Peyer's patch (tissue), 4 donors: ENCODE measurements around the gene ITGB8. TPM values are rescaled to one million over a fixed set of nuclear protein-coding genes. Genes with fewer than 3 reads are reported as not detected.

Source experiments
- DNase-seq, 3 donors: peaks; one replicate each; pipeline ENCODE4 v3.0.0-alpha.2; 2017 to 2019
- H3K27ac ChIP-seq, 4 donors: fragments of 200-600 bp; sonication (generic); one replicate each; pipeline ENCODE4 v1.5.1; 2016 to 2019
- H3K27me3 ChIP-seq, 2 donors: fragments of 200-600 bp; sonication (generic); one replicate each; pipeline ENCODE4 v1.5.1; 2019
- H3K36me3 ChIP-seq, 3 donors: fragments of 200-600 bp; sonication (generic); one replicate each; pipeline ENCODE4 v1.5.1; 2016 to 2019
- H3K4me1 ChIP-seq, 4 donors: fragments of 200-600 bp; sonication (generic); one replicate each; pipeline ENCODE4 v1.5.1; 2016 to 2019
- H3K4me3 ChIP-seq, 4 donors: fragments of 200-600 bp; sonication (generic); 1 replicate in 3 of 4; 2 replicates in 1 of 4; pipeline ENCODE4 v1.5.1; 2016 to 2019; ENCODE audit warnings: mild to moderate bottlenecking in 1 of 4
- H3K9me3 ChIP-seq, 4 donors: fragments of 200-600 bp; sonication (generic); one replicate each; pipeline ENCODE4 v1.5.1; 2016 to 2019; ENCODE audit warnings: mild to moderate bottlenecking in 1 of 4
- POLR2A ChIP-seq, 2 donors: fragments of 450-650 bp; IDR thresholded peaks; one replicate each; pipeline ENCODE4 v1.5.1; 2017; ENCODE audit warnings: antibody characterized with exemption in 2 of 2, mild to moderate bottlenecking in 2 of 2, moderate library complexity in 2 of 2
- small RNA-seq, 2 donors: library from RNA; depleted of rRNA; stranded (forward); fragments of <200 nt; gene quantifications; one replicate each; pipeline ENCODE3, GENCODE V24; 2016
- total RNA-seq, 4 donors: library from RNA; depleted of rRNA; stranded (reverse); fragments of >200 nt; gene quantifications; one replicate each; pipeline ENCODE4 v1.1.0, GENCODE V29; 2016
- TF ChIP-seq, protein P1 (sequence below), 6 experiments: fragments of 450-650 bp in 4 of 6; fragments of 200-600 bp in 2 of 6; sonication (generic) in 1 of 6; IDR thresholded peaks; one replicate each; pipeline ENCODE4 v1.5.1; 2017 to 2019; ENCODE audit warnings: antibody characterized with exemption in 6 of 6, mild to moderate bottlenecking in 3 of 6, moderate library complexity in 1 of 6

The ITGB8 gene
- total RNA-seq, 4 donors from 2014 or later: 20.6 to 45.8 (median 32.7) TPM

DNA sequence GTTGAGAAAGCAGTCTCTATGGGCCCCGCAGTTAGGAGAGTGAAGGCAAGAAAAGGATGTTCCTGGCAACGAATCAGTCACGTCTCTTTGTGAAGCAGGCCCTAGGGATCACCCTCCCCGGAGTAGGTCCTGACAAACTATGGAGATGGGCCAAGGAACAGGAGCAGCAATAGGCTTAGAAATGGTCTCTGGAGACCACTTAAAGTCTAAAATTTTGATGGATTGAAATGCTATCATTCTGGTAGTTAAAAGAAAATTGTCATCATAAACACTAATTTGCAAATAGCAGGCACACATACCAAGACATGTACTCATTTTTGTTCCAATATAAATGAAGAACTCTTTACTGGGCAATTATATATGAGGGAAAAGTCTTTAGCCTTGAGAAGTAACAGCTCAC lies 123.5 kb downstream of the ITGB8 start:
- TF ChIP-seq POLR2A (IDR thresholded peaks at IDR 0.05): no peak
- TF ChIP-seq, protein P1, sequence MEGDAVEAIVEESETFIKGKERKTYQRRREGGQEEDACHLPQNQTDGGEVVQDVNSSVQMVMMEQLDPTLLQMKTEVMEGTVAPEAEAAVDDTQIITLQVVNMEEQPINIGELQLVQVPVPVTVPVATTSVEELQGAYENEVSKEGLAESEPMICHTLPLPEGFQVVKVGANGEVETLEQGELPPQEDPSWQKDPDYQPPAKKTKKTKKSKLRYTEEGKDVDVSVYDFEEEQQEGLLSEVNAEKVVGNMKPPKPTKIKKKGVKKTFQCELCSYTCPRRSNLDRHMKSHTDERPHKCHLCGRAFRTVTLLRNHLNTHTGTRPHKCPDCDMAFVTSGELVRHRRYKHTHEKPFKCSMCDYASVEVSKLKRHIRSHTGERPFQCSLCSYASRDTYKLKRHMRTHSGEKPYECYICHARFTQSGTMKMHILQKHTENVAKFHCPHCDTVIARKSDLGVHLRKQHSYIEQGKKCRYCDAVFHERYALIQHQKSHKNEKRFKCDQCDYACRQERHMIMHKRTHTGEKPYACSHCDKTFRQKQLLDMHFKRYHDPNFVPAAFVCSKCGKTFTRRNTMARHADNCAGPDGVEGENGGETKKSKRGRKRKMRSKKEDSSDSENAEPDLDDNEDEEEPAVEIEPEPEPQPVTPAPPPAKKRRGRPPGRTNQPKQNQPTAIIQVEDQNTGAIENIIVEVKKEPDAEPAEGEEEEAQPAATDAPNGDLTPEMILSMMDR (IDR thresholded peaks at IDR 0.05): no peak
- H3K27me3 ChIP-seq: no peaks in the 10 kb centered on the region
- no peak overlapping the region for H3K27ac ChIP-seq

DNA sequence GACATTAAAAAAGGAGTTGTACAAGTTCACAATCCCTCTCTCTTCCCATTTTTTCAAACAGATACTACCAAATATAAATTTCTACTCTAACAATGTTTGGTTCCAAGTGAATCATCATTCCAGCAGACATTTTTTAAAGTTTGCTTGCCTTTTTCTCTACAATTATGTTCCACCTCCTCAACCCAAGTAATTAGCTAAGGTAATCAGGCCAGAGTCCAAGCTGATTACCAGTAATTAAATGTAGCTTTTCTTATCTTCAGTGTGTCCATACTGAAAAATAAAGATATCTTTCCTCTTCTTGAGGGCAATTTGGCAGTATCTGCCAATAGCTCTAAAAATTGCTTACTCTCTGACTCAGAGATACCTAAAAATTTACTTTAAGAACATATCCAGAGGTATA lies 126.0 kb downstream of the ITGB8 start:
- H3K27me3 ChIP-seq: no peaks in the 10 kb centered on the region
- H3K27ac ChIP-seq: no peak overlapping the region
- no peak for TF ChIP-seq POLR2A (IDR thresholded peaks at IDR 0.05)
- TF ChIP-seq, protein P1 (IDR thresholded peaks at IDR 0.05): no peak
- H3K36me3 ChIP-seq: no peaks in the 10 kb centered on the region
- H3K4me3 ChIP-seq: no peak overlapping the region
- no peaks in the 10 kb centered on the region for H3K9me3 ChIP-seq
- DNase-seq: no peak
- no peaks in the 10 kb centered on the region for H3K4me1 ChIP-seq

More for the DNA sequence above, 123.5 kb downstream of the ITGB8 start:
- Histone ChIP-seq H3K36me3 (no peaks in the 10 kb centered on the region), H3K4me3 (no peak overlapping the region), H3K9me3 (no peaks in the 10 kb centered on the region), H3K4me1 (no peaks in the 10 kb centered on the region)
- no peak for DNase-seq

DNA sequence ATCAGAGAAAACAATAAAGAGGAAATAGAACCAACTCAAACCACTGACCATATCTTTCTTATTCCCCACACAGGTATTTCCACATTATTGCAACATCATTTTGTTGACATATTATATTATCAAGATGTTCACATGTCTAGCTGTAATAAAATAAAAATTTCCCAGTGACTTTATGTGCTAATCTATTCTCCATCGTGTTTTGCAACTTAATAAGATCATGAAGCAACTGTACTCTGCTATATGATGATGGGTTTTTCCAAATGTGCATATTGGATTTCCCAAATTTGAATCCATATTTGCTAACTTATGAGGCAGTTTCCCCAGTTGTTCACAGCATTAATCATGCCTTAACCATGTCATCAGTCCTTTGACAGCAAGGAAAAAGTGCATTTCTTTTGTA lies 127.8 kb downstream of the ITGB8 start:
- Histone ChIP-seq H3K27me3 (no peaks in the 10 kb centered on the region), H3K36me3 (no peaks in the 10 kb centered on the region), H3K4me1 (no peaks in the 10 kb centered on the region), H3K4me3 (no peak overlapping the region), H3K9me3 (no peaks in the 10 kb centered on the region), H3K27ac (no peak overlapping the region)
- no peak for DNase-seq
- no peak for TF ChIP-seq POLR2A (IDR thresholded peaks at IDR 0.05)

DNA sequence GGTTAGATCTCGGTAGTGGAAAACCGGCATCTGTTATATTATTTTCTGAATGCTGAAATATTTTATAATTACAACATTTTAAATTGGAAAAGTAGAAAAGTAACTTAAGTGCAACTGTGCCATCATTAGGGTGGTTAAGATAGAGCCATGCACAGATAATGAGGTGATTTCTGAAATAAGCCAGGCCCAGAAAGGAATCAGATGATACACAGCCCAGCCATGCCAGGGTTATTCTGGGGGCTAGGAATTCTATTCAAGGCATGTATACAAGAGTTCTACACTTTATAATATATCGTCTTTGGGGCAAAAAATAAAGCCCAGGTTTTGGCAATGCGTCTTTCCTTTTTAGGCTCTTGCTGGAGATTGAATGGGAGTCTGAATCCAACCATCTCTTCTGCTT lies 128.7 kb downstream of the ITGB8 start:
- Histone ChIP-seq H3K36me3 (no peaks in the 10 kb centered on the region), H3K4me3 (no peak overlapping the region), H3K27me3 (no peaks in the 10 kb centered on the region), H3K4me1 (no peaks in the 10 kb centered on the region), H3K9me3 (no peaks in the 10 kb centered on the region), H3K27ac (no peak overlapping the region)
- no peak for DNase-seq
- TF ChIP-seq, protein P1 (IDR thresholded peaks at IDR 0.05): no peak
- TF ChIP-seq POLR2A (IDR thresholded peaks at IDR 0.05): no peak

DNA sequence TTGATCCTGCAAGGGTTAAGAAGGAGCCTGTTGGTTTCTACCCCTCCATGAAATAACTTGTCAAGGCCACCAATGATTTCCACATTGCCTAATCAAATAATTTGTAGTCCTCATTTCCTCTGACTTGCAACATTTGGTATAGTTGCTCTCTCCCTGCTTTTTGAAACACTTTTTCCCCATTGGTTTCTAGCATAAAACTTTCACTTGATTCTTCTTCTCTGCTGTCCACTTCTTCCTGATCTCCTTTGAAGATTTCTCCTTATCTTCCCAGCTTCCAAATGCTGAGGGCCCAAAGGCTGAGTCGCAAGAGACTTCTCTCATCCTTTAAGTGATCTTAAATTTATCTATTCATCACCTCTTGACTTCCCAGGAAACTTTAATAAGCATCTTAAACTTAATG lies 134.2 kb downstream of the ITGB8 start:
- Histone ChIP-seq H3K27me3 (no peaks in the 10 kb centered on the region), H3K4me1 (no peaks in the 10 kb centered on the region), H3K9me3 (no peaks in the 10 kb centered on the region), H3K27ac (no peak overlapping the region), H3K4me3 (no peak overlapping the region), H3K36me3 (no peaks in the 10 kb centered on the region)
- TF ChIP-seq, protein P1 (IDR thresholded peaks at IDR 0.05): no peak
- TF ChIP-seq POLR2A (IDR thresholded peaks at IDR 0.05): no peak
- no peak for DNase-seq

Small RNA genes lying within 50 kb of the gene (small RNA-seq; reads per million reads assigned to genes)
- 0 reads per million in 2 donors for gene RF00275

Other genes with a start within 250 kb of the ITGB8 start
- gene MACC1, start 113.5 kb upstream of the ITGB8 start, total RNA-seq: 10 to 100 TPM; 25.6 to 79.4 (median 71.1) TPM